Activated B cell treated with CpG ODN at 0.5 μM for 24 hours (primary cell): ENCODE results near the gene KHK. TPM values are rescaled to one million over a fixed set of nuclear protein-coding genes. Genes with fewer than 3 reads are reported as not detected.
A peak's percentile ranks its signal among the peaks of the same experiment; 100 is the strongest.

ENCODE experiments used
- ATAC-seq: fragments of 200-7000 bp; cut with Tn5 transposase; one replicate; pipeline ENCODE4 v1.10.0; 2021; ENCODE audit warnings: low read depth, mild to moderate bottlenecking, moderate library complexity
- CTCF ChIA-PET: fragments of 350-600 bp; sonication (Branson Sonifier 250); formaldehyde crosslinking; loops from one replicate; lab custom pipeline; 2021; ENCODE audit warnings: antibody characterized with exemption; lab: Charles Lee
- POLR2A ChIA-PET: fragments of 350-600 bp; sonication (Branson Sonifier 250); formaldehyde crosslinking; loops from one replicate; lab custom pipeline; 2021; ENCODE audit warnings: antibody characterized with exemption; lab: Charles Lee
- DNase-seq: peaks from one replicate; pipeline ENCODE4 v3.0.0; 2022
- H3K27ac Mint-ChIP-seq: one replicate; pipeline ENCODE4 v1.8.0; 2020; ENCODE audit warnings: mixed read lengths
- H3K27me3 Mint-ChIP-seq: one replicate; pipeline ENCODE4 v1.8.0; 2021; ENCODE audit warnings: mixed read lengths
- H3K36me3 Mint-ChIP-seq: one replicate; pipeline ENCODE4 v1.8.0; 2021; ENCODE audit warnings: low read depth, mixed read lengths
- H3K4me1 Mint-ChIP-seq: one replicate; pipeline ENCODE4 v1.8.0; 2021; ENCODE audit warnings: mixed read lengths
- H3K4me3 Mint-ChIP-seq: one replicate; pipeline ENCODE4 v1.8.0; 2020; ENCODE audit warnings: mild to moderate bottlenecking, mixed read lengths
- H3K9me3 Mint-ChIP-seq: one replicate; pipeline ENCODE4 v1.8.0; 2020; ENCODE audit warnings: mixed read lengths
- intact Hi-C: fragments of 100-400 bp; cut with micrococcal nuclease; formaldehyde crosslinking; loops from one replicate; pipeline ENCODE4 v1.15.1; 2024
- total RNA-seq: library from RNA; stranded (reverse); gene quantifications from 2 replicates; pipeline ENCODE4 v1.2.3, GENCODE V29; 2022
- TF ChIP-seq, protein P1 (sequence below): fragments of 200-600 bp; IDR thresholded peaks from one replicate; pipeline ENCODE4 v1.8.0; 2022; ENCODE audit warnings: antibody characterized with exemption, mild to moderate bottlenecking

KHK gene
- total RNA-seq, 1 donor from 2014 or later: 2.6 TPM

DNA sequence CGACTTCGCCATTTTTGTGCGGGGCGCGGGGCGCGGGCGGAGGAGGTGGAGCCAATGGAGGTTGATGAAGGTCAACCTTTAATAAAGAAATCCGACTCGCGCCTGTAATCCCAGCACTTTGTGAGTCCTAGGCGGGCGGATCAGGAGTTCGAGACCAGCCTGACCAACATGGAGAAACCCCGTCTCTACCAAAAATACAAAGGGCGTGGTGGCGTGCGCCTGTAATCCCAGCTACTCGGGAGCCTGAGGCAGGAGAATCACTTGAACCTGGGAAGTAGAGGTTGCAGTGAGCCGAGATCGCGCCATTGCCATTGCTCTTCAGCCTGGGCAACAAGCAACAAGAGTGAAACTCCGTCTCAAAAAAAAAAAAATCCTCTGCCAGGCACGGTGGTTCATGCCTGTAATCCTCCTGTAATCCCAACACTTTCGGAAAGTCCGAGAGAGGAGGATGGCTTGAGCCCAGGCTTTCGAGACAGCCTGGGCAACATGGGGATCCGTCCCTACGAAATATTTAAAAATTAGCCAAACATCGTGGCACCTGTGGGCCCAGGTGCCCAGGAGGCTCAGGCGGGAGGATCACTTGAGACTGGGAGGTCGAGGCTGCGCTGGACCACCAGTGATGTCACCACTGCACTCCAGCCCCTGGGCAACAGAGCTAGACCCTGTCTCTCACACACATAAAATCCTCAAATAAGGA, 48.4 kb downstream of the KHK start:
- peak overlapping the region; percentile 90 for H3K27ac Mint-ChIP-seq
- H3K4me1 Mint-ChIP-seq: peaks cover 20% of the 10 kb centered on the region
- POLR2A ChIA-PET: interaction anchor here (0.6 to 3.0 kb wide), 12 partner anchors 11 to 294 kb away, joined by 3 to 32 read pairs (median 6); partner anchors contain the start of genes ABHD1, AGBL5, ATRAID and KHK
- CTCF ChIA-PET: interaction anchor here (1.0 to 2.8 kb wide), 4 partner anchors 11 to 173 kb away, joined by 3 to 10 read pairs (median 8); partner anchors contain the start of gene ABHD1
- intact Hi-C loops: loop anchor here (1.0 to 2.0 kb wide), 9 partner anchors 12 to 103 kb away; partner anchors contain the start of genes ABHD1, AGBL5, ATRAID and CAD
- no peaks in the 10 kb centered on the region for H3K27me3 Mint-ChIP-seq
- TF ChIP-seq, protein P1, sequence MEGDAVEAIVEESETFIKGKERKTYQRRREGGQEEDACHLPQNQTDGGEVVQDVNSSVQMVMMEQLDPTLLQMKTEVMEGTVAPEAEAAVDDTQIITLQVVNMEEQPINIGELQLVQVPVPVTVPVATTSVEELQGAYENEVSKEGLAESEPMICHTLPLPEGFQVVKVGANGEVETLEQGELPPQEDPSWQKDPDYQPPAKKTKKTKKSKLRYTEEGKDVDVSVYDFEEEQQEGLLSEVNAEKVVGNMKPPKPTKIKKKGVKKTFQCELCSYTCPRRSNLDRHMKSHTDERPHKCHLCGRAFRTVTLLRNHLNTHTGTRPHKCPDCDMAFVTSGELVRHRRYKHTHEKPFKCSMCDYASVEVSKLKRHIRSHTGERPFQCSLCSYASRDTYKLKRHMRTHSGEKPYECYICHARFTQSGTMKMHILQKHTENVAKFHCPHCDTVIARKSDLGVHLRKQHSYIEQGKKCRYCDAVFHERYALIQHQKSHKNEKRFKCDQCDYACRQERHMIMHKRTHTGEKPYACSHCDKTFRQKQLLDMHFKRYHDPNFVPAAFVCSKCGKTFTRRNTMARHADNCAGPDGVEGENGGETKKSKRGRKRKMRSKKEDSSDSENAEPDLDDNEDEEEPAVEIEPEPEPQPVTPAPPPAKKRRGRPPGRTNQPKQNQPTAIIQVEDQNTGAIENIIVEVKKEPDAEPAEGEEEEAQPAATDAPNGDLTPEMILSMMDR: no peak
- H3K36me3 Mint-ChIP-seq: peaks cover 29% of the 10 kb centered on the region
- H3K4me3 Mint-ChIP-seq: peak overlapping the region; percentile 95
- no peak for ATAC-seq
- no peaks in the 10 kb centered on the region for H3K9me3 Mint-ChIP-seq
- no peak for DNase-seq

GRCh38 chr2:27135478-27135955, 48.9 kb downstream of the KHK start:
- intact Hi-C loops: loop anchor here (2.0 kb wide), 1 partner anchor 17 kb away; the partner anchor contains the start of gene CGREF1
- TF ChIP-seq, protein P1: no peak
- Mint-ChIP-seq H3K36me3 (peaks cover 25% of the 10 kb centered on the region), H3K4me3 (peak overlapping the region; percentile 71), H3K9me3 (no peaks in the 10 kb centered on the region), H3K4me1 (peaks cover 20% of the 10 kb centered on the region), H3K27ac (peak overlapping the region; percentile 90), H3K27me3 (no peaks in the 10 kb centered on the region)
- DNase-seq: no peak
- POLR2A ChIA-PET: interaction anchor here (0.6 to 3.0 kb wide), 5 partner anchors 11 to 293 kb away, joined by 3 to 32 read pairs (median 5); partner anchors contain the start of genes ABHD1, AGBL5 and NRBP1
- CTCF ChIA-PET: interaction anchor here (2.8 kb wide), 1 partner anchor 12 kb away, joined by 10 read pairs; the partner anchor contains the start of gene ABHD1
- ATAC-seq: no peak

DNA sequence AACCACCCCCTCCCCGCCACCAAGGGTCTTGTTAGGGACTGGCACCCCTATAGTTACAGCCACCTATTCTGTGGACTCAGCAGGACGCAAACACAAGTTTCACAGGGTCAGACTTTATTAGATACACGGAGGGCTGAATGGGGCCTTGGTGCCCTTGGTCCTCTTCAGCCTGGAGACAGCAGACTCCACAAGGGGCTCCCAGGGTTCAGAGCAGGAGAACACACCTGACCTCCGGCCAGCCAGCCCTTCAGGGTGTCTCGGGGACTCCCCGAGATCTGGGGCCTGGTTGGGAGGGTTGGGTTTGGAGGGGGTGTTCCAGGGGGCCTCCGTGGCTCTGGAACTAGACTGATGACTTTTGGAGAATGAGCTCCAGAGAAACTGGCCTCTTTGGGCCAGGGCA, 50.2 kb downstream of the KHK start:
- Mint-ChIP-seq H3K27me3 (no peaks in the 10 kb centered on the region), H3K4me1 (peaks cover 20% of the 10 kb centered on the region), H3K9me3 (no peaks in the 10 kb centered on the region), H3K27ac (no peak overlapping the region), H3K4me3 (no peak overlapping the region), H3K36me3 (peaks cover 13% of the 10 kb centered on the region)
- ChIA-PET POLR2A (no interaction called here), CTCF (no interaction called here)
- intact Hi-C loops: no loop called here
- TF ChIP-seq, protein P1: no peak
- no peak for ATAC-seq
- no peak for DNase-seq

DNA sequence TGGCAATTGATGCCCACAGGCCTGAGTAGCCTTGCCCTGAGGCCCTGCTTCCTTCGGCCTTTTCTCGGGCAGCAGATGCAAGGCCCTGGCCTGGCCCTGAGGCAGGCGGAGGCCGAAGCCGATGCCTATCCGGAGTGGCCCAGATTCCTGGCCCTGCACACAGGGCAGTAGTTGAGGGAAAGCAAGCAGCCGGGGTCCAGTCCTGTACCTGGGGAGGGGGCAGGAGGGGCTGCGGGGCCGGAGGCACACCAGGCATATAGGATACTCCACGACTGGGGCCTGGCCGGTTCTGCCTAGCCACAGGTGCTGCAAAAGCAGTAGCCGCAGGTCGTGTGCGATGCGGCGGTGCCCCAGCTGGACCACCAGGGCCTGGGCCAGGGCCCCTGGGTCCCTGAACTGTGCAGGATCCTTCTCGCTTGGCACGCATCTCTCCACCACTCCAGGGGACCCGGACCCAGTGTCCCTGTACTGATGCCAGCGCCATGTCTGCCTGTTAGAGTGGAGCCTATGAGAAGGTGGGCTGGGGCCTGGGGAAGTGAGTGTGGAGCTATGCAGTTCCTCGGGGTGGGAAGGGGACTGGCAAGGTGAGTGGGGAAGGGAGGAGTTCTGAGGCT, 50.9 kb downstream of the KHK start:
- peaks cover 2% of the 10 kb centered on the region for H3K27me3 Mint-ChIP-seq
- H3K27ac Mint-ChIP-seq: no peak overlapping the region
- no peak overlapping the region for H3K4me3 Mint-ChIP-seq
- TF ChIP-seq, protein P1: no peak
- CTCF ChIA-PET: no interaction called here
- no peaks in the 10 kb centered on the region for H3K9me3 Mint-ChIP-seq
- peaks cover 9% of the 10 kb centered on the region for H3K36me3 Mint-ChIP-seq
- H3K4me1 Mint-ChIP-seq: peaks cover 20% of the 10 kb centered on the region
- POLR2A ChIA-PET: no interaction called here
- intact Hi-C loops: no loop called here
- DNase-seq (no peak), ATAC-seq (no peak)

GRCh38 chr2:27138111-27138510, 51.5 kb downstream of the KHK start:
- ChIA-PET POLR2A (no interaction called here), CTCF (no interaction called here)

More at GRCh38 chr2:27138111-27138510, 51.5 kb downstream of the KHK start:
- intact Hi-C loops: no loop called here
- TF ChIP-seq, protein P1: no peak
- H3K4me1 Mint-ChIP-seq: peaks cover 14% of the 10 kb centered on the region
- no peak overlapping the region for H3K27ac Mint-ChIP-seq
- H3K9me3 Mint-ChIP-seq: no peaks in the 10 kb centered on the region
- DNase-seq (no peak), ATAC-seq (no peak)
- no peak overlapping the region for H3K4me3 Mint-ChIP-seq
- peaks cover 7% of the 10 kb centered on the region for H3K27me3 Mint-ChIP-seq
- peaks cover 2% of the 10 kb centered on the region for H3K36me3 Mint-ChIP-seq
